ENCODE data around the gene CPED1. TPM values are rescaled to one million over a fixed set of nuclear protein-coding genes. Genes with fewer than 3 reads are reported as not detected.
"Not testable (repeated sequence)": the region's sequence is repeated elsewhere in the genome, so short reads cannot be mapped to it uniquely, and the experiment has no call there.

Gene CPED1
- total RNA-seq, 1 donor from 2014 or later: 25.8 TPM

DNA sequence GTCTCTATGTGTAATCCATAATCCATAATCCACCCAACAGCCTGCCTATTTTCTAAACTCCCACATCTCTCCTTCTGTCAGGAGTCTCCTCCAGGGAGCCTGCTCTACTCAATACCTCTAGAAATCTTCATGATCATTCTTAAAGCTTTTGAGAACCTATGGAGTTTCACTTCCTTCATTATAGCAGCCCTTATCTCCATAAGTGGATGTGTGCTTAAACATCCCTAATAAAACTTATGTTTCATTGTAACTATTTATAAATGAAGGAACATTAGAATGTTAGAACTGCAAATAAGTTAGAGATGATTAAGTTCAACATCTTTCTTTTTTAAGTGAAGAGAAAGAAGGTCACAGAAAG, 8.5 kb downstream of the CPED1 start:
- DNase-seq: no peak

DNA sequence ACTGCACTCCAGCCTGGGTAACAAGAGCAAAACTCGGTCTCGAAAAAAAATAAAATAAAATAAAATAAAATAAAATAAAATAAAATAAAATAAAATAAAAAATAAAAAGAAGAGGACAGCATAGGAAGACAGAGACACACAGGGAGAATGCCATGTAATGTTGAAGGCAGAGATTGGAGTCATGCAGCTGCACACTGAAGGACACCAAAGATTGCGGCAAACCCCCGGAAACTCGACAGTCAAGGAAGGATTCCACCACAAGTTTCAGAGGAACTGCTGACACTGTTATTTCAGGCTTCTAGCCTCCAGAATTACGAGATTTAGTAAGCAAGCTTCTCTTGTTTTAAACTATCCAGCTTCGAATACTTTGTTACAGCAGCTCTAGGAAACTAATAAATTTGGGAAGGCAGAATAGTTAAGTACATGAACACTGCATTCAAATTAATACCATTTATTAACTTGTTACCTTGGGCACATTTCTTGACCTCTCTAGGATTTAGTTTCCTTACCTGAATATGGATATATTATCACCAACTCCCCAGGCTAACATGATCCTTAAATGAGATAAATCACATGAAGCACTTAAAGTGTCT, 9.5 kb downstream of the CPED1 start:
- peak; percentile 24 for DNase-seq

DNA sequence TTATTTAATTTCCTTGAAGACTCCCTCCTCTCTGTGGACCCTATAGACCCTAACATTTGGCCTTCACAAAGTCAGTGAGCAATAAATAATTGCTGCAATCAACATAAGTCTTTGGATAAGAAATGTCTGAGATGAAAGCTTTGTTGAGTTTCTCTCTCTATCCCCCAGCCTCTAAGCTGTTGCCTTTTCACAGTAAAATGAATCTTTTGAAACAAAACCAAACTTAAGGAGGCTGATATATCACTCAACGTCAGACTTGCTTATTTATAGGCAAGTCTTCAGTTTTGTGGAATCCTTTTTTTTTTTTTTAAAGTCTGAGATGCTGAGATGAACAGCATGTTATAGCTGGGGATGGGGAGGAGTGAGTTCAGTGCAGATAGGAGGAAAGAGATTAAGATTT, 10.0 kb downstream of the CPED1 start:
- DNase-seq: no peak

- DNase-seq: no peak
Measured at GRCh38 chr7:120998996-120999565, 10.6 kb downstream of the CPED1 start.

- peak; percentile 88 for DNase-seq
Measured at GRCh38 chr7:121000081-121000983, 11.8 kb downstream of the CPED1 start.

- no peak for DNase-seq
Measured at GRCh38 chr7:121001234-121001906, 12.9 kb downstream of the CPED1 start.

- peak; percentile 69 for DNase-seq
Measured at GRCh38 chr7:121002048-121002756, 13.7 kb downstream of the CPED1 start.

- DNase-seq: peak; percentile 86
Measured at GRCh38 chr7:121002757-121003200, 14.3 kb downstream of the CPED1 start.

DNA sequence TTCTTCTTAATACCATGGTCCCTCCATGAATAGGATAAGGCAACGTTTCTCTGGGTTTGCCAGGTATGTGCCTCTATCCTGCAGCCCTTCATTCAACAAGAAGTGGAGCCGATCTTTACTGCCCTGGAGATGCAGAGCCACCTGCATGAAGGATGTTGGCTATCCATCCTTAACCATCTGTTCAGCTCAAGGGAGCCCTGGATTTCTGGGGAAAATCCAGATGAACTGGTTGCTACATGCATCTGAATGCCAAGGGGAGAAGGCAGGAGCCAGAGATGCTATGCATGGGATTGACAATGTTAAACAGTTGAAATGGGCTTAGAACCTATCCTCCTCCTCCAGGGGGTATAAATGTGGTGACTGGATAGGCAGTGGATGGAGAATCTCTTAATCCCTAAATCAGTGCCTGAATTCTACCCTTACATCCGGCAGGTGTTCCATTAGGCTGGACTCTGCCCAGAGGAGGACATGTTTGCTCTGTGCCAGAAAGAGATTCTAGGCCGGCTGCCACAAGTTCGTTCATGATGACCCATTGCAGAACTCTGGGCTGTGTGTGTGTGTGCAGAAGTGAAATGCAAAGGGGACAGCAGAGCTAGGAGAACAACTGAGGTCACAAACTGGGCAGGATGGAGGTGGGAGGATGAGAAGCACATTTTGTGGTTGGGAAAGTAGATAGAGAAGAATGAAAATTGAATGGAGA, 15.6 kb downstream of the CPED1 start:
- no peak for DNase-seq

- not testable (repeated sequence) for DNase-seq
Measured at GRCh38 chr7:121005058-121005457, 16.5 kb downstream of the CPED1 start.

GRCh38 chr7:121005996-121006584, 17.6 kb downstream of the CPED1 start:
- DNase-seq: no peak

- no peak for DNase-seq
Measured at GRCh38 chr7:121006711-121007315, 18.3 kb downstream of the CPED1 start.

- DNase-seq: no peak
Measured at GRCh38 chr7:121008816-121009215, 20.3 kb downstream of the CPED1 start.

DNA sequence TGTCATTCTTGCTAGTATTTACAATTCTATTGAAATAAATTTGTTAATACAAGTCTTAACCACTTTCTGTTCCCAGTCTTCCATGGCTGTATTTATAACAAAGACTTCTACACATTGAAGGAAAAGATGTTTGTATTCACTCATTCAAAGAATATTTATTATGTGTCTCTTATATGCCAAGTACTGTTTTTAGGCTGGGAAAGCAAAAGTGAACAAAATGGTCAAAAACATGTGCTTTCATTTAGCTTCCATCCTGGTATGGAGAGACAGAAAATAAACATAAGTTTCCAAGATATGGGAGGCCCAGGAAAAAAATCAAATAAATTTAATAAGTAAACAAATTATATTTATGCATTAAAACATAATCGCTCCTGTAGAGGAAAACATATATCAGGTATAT, 22.9 kb downstream of the CPED1 start:
- DNase-seq: peak; percentile 79

GRCh38 chr7:121012170-121012874, 23.8 kb downstream of the CPED1 start:
- DNase-seq: no peak

DNA sequence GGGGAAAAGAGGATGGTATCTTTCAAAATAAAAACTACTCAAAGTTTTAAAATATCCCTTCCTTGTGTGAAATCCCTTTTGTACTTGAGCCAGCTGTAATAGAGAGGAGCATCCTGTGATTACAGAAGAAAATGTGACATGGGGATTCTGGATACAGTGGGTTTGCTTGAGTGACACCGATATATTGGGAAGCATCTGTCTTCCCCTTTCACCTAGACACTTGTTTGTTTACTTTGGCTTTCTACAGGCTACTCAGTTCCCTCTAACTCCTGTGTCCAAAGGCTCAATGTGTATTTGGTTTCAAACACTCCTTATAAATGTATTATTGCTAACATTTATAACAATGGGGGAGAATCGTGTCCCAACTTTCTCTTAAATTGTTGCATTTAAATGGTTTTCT, 24.4 kb downstream of the CPED1 start:
- DNase-seq: no peak

- DNase-seq: no peak
Measured at GRCh38 chr7:121015560-121015959, 27.0 kb downstream of the CPED1 start.

DNA sequence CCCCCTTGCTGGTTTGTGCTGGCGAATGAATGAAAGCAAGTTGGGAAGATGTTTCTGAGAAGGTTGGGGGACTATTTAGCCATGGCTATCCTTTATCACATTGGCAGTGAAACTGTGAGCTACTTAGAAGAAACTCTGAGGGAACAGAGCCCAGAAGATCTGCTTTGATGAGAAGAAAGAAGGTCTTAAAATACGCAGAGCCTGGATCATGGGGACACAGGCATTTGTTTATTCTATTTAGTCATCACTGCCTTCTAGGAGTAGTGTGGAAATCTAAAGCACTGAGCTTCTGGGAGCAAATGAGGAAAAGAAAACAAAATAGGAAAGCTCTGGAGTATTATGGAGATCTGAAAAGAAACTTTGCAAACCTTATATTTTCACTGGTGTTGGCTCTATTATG, 28.5 kb downstream of the CPED1 start:
- DNase-seq: no peak

GRCh38 chr7:121017586-121017985, 29.1 kb downstream of the CPED1 start:
- DNase-seq: no peak

GRCh38 chr7:121019018-121019417, 30.5 kb downstream of the CPED1 start:
- DNase-seq: peak; percentile 71
